HG02884 (cell line): Measurements from ENCODE around the gene NTM.

ENCODE experiments used
- ATAC-seq: cut with Tn5 transposase; IDR thresholded peaks from one replicate; pipeline ENCODE4 v1.9.1; 2021; ENCODE audit warnings: mild to moderate bottlenecking, moderate library complexity; ENCODE audit not compliant: unreplicated experiment

NTM gene

GRCh38 chr11:132147464-132147863 is 777.0 kb downstream of the NTM start:
- no peak for ATAC-seq

GRCh38 chr11:132154781-132155180 is 784.4 kb downstream of the NTM start:
- ATAC-seq: no peak

GRCh38 chr11:132158091-132158490 is 787.7 kb downstream of the NTM start:
- ATAC-seq: no peak

DNA sequence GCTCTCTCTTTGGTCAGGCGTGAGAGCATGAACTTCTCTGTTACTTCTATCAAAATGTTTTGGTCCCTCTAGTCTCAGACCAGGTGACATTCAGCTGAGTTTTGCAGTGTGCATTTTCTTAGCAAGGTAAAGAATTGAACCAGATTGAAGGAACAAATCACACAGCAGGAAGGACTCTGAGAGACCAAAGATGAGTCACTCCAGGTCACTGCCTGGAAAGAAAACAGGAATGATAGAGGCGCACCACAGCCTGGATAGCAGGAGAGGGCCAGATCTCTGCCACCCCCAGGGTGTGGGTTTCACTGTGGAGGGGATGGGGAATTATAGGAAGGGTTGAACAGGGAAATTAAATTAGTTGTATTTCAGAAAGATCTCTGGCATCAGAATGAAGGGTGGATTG is 788.3 kb downstream of the NTM start:
- ATAC-seq: no peak

DNA sequence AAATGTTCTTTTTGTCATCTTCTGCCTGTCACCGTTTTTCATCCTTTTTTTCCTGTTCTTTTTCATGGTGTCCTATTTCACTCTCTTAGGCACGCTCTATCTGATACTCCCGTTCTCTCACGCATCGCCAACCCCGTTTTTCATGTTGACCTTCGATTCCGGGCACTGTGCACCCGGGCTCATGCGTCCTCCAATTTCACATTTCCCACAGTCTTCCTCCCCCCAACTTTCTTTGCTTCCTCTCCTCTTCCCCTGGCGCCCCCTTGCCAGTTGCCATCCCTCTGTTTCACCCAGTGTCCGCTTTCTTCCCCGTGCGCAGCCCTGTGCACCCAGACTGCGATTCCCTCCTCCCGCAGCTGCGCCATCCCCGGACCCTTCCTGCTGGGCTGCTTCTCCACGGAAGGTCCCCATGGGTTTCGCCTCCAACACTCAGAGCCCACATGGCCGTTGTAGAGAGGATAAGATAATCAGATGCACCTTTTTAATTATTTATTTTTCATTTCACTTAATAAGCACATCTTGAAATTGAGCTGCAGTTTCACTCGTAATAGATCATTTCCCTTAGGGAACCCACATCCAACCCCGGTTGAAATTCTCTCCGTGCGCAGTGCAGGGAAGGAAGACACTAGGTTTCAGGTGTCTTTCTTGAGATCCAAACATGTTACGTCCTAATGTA is 791.1 kb downstream of the NTM start:
- ATAC-seq: no peak

GRCh38 chr11:132168344-132168981 is 798.0 kb downstream of the NTM start:
- no peak for ATAC-seq

GRCh38 chr11:132171031-132171430 is 800.6 kb downstream of the NTM start:
- no peak for ATAC-seq

GRCh38 chr11:132174362-132175255 is 804.2 kb downstream of the NTM start:
- no peak for ATAC-seq

- no peak for ATAC-seq
Observed at GRCh38 chr11:132177106-132177505, 806.7 kb downstream of the NTM start.

- no peak for ATAC-seq
Observed at GRCh38 chr11:132184079-132184478, 813.7 kb downstream of the NTM start.

DNA sequence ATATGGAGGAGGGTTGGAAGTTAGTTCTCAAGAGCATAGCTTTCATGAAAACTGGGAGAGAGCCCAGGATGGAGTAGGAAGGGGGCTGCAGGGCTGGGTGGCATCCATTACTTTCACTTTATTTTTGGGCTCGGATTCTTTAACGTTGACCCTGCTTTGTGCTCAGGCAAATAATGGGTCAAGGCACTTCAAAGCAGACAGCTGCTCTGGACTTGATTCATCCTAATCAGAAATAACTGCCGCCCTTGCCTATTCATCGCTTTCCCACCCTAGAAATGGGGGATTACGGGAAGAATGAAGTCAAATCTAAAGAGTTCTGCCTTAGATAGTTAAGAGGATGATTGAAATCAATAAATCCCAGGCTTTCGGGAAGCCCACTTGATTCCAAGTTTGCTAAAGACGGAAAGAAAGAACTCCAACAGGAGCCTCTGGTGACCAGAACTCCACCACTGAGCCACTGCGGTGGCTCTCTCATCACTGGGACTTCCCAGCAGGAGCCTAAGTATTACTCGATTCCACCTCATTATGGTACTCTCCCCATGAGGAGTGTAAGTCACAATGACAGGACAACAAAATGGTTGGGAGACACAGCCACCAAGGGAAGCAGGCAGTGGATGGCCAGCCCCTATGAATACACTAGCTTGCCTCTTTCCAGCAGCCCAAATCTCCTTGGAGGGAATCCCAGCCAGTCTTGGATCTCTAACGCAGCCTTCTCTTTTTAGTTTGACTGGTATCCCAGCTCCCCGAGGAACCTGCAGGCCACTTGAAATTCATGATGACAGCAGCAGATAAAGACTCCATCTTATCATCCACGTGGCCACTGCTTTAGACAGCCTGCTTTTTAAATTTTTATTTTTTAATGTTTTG is 815.5 kb downstream of the NTM start:
- ATAC-seq: no peak

DNA sequence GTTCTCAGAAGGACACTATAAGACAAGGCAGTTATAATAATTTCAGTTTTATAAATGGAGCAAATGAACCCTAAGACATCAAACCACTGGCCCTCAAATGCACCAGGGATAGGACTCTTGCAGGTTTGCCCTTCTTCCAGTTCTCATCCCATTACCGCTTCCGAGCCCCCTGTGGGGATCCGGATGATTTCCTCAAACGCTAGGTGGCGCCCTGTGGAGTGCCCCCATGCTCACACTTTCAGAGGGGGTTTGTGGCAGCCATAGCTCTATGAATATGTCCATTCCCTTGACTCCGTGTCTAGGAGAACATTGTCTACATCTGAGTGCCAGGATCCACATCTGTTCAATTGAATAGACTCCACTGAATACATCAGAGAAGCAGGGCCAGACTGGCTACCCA is 816.3 kb downstream of the NTM start:
- ATAC-seq: no peak

GRCh38 chr11:132187386-132187785 is 817.0 kb downstream of the NTM start:
- no peak for ATAC-seq

DNA sequence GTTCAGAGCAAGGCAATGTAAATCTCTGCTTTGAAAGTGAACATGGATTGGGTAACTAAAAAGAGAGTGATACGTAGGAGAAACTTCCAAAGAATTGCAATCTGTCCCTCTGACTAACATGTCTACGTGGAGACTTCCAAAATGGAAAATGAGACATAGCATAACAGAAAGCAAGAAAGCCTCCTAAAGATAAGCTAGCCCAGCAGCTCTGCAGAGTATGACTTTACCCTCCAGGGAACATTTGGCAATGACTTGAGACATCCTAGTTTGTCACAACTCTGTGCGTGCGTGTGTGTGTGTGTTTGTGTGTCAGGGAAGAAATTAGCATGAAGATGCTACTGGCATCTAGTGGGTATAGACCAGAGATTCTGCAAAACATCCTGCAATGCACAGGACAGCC is 817.4 kb downstream of the NTM start:
- ATAC-seq: no peak

GRCh38 chr11:132196928-132197327 is 826.5 kb downstream of the NTM start:
- ATAC-seq: no peak

GRCh38 chr11:132200353-132200936 is 830.0 kb downstream of the NTM start:
- no peak for ATAC-seq

DNA sequence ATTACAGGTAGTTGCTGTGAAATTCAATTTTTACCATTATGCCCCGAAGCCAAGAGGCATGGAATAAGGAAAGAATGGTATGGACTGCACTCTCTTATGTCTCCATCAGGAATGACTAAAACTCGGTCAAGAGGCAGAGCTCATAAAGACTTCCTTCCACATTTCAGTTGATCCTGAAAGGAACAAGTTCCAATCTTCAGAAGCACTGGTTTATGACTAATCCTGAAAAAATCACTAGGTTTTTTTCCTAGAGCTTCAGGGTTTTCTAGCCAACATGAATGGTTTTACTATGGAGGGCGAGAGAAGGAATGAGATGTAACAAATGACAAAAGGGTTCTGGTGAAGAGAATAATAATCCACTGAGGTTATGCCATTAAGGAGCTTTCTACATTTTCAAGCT is 832.2 kb downstream of the NTM start:
- ATAC-seq: no peak

DNA sequence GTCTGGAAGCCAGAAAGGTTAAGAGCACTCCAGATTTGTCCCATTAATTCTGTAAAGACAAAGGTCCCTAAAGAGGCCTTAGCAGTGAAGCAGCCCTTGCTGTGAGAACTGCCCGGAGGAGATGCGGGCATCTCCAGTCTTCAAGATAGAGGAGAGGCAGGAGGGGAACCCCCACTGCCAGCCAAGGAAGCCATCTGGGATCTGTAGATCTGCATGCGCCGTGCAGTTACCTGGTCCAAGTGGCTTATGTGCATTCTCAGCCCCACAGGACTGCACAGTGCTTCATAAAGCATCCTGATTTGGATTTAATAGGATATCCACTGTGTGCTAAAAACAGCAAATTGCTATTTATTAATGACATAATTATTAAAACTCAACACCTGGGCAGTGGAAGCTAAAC is 834.6 kb downstream of the NTM start:
- no peak for ATAC-seq

- no peak for ATAC-seq
Observed at GRCh38 chr11:132205496-132205895, 835.1 kb downstream of the NTM start.

DNA sequence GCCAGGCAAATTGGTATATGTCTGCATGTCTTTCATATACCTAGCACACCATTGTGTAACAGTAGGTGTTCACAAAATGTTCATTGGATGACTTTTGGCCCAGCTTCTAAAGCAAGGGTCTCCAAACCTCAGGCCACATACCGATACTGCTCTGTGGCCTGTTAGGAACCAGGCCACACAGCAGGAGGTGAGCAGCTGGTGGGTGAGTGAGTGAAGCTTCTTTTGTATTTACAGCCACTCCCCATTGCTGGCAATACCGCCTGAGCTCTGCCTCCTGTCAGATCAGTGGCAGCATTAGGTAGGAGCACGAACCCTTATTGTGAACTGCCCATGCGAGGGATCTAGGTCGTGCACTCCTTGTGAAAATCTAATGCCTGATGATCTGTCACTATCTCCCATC is 836.6 kb downstream of the NTM start:
- no peak for ATAC-seq
